GM10248 (cell line): ENCODE data around the gene TPM1.
"Not testable (repeated sequence)": the region's sequence is repeated elsewhere in the genome, so short reads cannot be mapped to it uniquely, and the experiment has no call there.

ENCODE experiments used
- CTCF ChIA-PET: fragments of 300-600 bp; sonication (Branson Sonifier 250); formaldehyde crosslinking; extraction: SDS; loops from one replicate; lab custom pipeline; 2021; ENCODE audit warnings: antibody characterized with exemption; lab: Yijun Ruan, JAX
- POLR2A ChIA-PET: fragments of 350-650 bp; sonication (Branson Sonifier 250); formaldehyde crosslinking; extraction: SDS; loops from one replicate; lab custom pipeline; 2020; ENCODE audit warnings: antibody characterized with exemption; lab: Yijun Ruan, JAX
- DNase-seq: peaks from one replicate; pipeline ENCODE4 v3.0.0; 2012; ENCODE audit errors: extremely low spot score
- TF ChIP-seq, protein P1 (sequence below): IDR thresholded peaks from 2 replicates; pipeline ENCODE4 v1.5.1; 2012; ENCODE audit warnings: mild to moderate bottlenecking, low read depth; ENCODE audit errors: extremely low read depth, missing control alignments, control extremely low read depth

Gene TPM1

GRCh38 chr15:63090887-63091286 is 48.3 kb downstream of the TPM1 start:
- CTCF ChIA-PET: interaction anchor here (1.1 to 11.8 kb wide), 2 partner anchors 42 to 44 kb away, joined by 4 to 164 read pairs; no protein-coding TSS in a partner anchor
- POLR2A ChIA-PET: no interaction called here
- TF ChIP-seq, protein P1, sequence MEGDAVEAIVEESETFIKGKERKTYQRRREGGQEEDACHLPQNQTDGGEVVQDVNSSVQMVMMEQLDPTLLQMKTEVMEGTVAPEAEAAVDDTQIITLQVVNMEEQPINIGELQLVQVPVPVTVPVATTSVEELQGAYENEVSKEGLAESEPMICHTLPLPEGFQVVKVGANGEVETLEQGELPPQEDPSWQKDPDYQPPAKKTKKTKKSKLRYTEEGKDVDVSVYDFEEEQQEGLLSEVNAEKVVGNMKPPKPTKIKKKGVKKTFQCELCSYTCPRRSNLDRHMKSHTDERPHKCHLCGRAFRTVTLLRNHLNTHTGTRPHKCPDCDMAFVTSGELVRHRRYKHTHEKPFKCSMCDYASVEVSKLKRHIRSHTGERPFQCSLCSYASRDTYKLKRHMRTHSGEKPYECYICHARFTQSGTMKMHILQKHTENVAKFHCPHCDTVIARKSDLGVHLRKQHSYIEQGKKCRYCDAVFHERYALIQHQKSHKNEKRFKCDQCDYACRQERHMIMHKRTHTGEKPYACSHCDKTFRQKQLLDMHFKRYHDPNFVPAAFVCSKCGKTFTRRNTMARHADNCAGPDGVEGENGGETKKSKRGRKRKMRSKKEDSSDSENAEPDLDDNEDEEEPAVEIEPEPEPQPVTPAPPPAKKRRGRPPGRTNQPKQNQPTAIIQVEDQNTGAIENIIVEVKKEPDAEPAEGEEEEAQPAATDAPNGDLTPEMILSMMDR: no peak
- no peak for DNase-seq

- POLR2A ChIA-PET: no interaction called here
- TF ChIP-seq, protein P1: no peak
- CTCF ChIA-PET: interaction anchor here (11.8 kb wide), 1 partner anchor 45 kb away, joined by 164 read pairs; no protein-coding TSS in a partner anchor
- no peak for DNase-seq
Measured at GRCh38 chr15:63091679-63092446, 49.3 kb downstream of the TPM1 start.

DNA sequence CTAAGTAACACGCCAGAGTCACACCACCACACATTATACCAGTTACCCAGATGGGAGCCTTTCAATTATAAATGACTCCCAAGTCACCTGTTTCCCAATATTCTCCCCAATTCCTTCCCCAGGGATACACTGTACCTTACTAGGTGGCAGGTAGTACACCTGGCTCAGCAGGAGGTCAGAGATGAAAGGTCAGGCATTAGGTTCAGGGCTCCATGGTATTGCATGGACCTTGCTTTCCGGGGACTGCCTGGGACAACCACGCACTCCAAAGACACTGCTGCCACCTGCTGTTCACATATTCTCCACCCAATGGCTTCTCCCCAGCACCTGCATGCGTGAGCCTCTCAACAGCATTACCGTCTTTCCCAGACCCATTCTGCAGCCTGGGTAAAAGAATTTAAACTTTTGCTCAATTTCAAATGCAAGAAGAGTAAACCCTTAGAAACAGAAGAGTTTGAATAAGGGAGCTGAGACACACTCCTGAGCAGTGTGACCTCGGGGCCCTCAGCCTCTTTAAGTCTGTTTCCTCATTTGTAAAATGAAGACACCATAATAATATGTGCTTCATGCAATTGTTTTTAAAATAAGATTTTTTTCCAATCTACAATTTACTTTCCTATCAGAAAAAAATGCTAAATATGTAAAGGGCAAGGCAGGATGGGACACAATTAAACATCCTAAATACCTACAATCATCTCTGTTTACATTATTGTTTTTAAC is 51.1 kb downstream of the TPM1 start:
- POLR2A ChIA-PET: interaction anchor here (0.5 kb wide), 1 partner anchor 468 kb away, joined by 4 read pairs; no protein-coding TSS in a partner anchor
- CTCF ChIA-PET: interaction anchor here (0.7 to 11.8 kb wide), 16 partner anchors 10 to 319 kb away, joined by 3 to 164 read pairs (median 3); no protein-coding TSS in a partner anchor
- TF ChIP-seq, protein P1: peak; percentile 86
- DNase-seq: peak; percentile 78

- ChIA-PET CTCF (interaction anchor here (0.7 to 11.8 kb wide), 19 partner anchors 8 to 318 kb away, joined by 3 to 164 read pairs (median 3); no protein-coding TSS in a partner anchor), POLR2A (interaction anchor here (0.6 kb wide), 1 partner anchor 737 kb away, joined by 4 read pairs; no protein-coding TSS in a partner anchor)
- TF ChIP-seq, protein P1: no peak
- no peak for DNase-seq
Measured at GRCh38 chr15:63094495-63094931, 52.0 kb downstream of the TPM1 start.

- ChIA-PET CTCF (interaction anchor here (1.0 to 11.8 kb wide), 2 partner anchors 10 to 49 kb away, joined by 3 to 164 read pairs; no protein-coding TSS in a partner anchor), POLR2A (no interaction called here)
- TF ChIP-seq, protein P1: no peak
- DNase-seq: no peak
Measured at GRCh38 chr15:63096178-63096577, 53.6 kb downstream of the TPM1 start.

- POLR2A ChIA-PET: not testable (repeated sequence)
- CTCF ChIA-PET: interaction anchor here (1.9 kb wide), 1 partner anchor 51 kb away, joined by 7 read pairs; no protein-coding TSS in a partner anchor
Measured at GRCh38 chr15:63098901-63099300, 56.4 kb downstream of the TPM1 start.

DNA sequence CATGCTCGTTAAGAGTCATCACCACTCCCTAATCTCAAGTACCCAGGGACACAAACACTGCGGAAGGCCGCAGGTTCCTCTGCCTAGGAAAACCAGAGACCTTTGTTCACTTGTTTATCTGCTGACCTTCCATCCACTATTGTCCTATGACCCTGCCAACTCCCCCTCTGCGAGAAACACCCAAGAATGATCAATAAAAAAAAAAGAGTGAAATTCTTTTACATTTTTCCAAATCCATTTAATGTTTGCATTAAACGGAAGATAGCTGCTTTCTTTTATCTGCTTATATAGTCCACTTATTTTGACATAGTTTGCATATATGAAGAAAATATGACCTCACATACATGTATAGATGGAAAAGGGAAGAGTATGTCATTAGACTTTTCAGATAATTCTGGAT is 57.0 kb downstream of the TPM1 start:
- DNase-seq, POLR2A ChIA-PET: not testable (repeated sequence)
- CTCF ChIA-PET: interaction anchor here (1.9 kb wide), 1 partner anchor 52 kb away, joined by 7 read pairs; no protein-coding TSS in a partner anchor

More at GRCh38 chr15:63098901-63099300, 56.4 kb downstream of the TPM1 start:
- not testable (repeated sequence) for DNase-seq
